Panc1 (cell line): ENCODE data around the gene COA8.

ENCODE experiments used
- POLR2AphosphoS5 ChIP-seq: IDR thresholded peaks from 2 replicates; pipeline ENCODE4 v1.6.1; 2012; ENCODE audit warnings: mild to moderate bottlenecking, low read depth, low read length, moderate library complexity
- TF ChIP-seq, protein P1 (sequence below): fragments of 450-650 bp; IDR thresholded peaks from 2 replicates; pipeline ENCODE4 v1.5.1; 2017; ENCODE audit warnings: mild to moderate bottlenecking
- TF ChIP-seq, protein P2 (sequence below), 2 experiments: IDR thresholded peaks; 2 replicates each; pipeline ENCODE4 v1.6.1; 2011 to 2012; ENCODE audit warnings: low read depth in 2 of 2, control low read depth in 1 of 2, low read length in 1 of 2, mild to moderate bottlenecking in 1 of 2, moderate library complexity in 1 of 2; ENCODE audit not compliant: insufficient read depth in 1 of 2

- TF ChIP-seq, protein P1, sequence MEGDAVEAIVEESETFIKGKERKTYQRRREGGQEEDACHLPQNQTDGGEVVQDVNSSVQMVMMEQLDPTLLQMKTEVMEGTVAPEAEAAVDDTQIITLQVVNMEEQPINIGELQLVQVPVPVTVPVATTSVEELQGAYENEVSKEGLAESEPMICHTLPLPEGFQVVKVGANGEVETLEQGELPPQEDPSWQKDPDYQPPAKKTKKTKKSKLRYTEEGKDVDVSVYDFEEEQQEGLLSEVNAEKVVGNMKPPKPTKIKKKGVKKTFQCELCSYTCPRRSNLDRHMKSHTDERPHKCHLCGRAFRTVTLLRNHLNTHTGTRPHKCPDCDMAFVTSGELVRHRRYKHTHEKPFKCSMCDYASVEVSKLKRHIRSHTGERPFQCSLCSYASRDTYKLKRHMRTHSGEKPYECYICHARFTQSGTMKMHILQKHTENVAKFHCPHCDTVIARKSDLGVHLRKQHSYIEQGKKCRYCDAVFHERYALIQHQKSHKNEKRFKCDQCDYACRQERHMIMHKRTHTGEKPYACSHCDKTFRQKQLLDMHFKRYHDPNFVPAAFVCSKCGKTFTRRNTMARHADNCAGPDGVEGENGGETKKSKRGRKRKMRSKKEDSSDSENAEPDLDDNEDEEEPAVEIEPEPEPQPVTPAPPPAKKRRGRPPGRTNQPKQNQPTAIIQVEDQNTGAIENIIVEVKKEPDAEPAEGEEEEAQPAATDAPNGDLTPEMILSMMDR: no peak
- no peak for TF ChIP-seq POLR2AphosphoS5
- TF ChIP-seq, protein P2, sequence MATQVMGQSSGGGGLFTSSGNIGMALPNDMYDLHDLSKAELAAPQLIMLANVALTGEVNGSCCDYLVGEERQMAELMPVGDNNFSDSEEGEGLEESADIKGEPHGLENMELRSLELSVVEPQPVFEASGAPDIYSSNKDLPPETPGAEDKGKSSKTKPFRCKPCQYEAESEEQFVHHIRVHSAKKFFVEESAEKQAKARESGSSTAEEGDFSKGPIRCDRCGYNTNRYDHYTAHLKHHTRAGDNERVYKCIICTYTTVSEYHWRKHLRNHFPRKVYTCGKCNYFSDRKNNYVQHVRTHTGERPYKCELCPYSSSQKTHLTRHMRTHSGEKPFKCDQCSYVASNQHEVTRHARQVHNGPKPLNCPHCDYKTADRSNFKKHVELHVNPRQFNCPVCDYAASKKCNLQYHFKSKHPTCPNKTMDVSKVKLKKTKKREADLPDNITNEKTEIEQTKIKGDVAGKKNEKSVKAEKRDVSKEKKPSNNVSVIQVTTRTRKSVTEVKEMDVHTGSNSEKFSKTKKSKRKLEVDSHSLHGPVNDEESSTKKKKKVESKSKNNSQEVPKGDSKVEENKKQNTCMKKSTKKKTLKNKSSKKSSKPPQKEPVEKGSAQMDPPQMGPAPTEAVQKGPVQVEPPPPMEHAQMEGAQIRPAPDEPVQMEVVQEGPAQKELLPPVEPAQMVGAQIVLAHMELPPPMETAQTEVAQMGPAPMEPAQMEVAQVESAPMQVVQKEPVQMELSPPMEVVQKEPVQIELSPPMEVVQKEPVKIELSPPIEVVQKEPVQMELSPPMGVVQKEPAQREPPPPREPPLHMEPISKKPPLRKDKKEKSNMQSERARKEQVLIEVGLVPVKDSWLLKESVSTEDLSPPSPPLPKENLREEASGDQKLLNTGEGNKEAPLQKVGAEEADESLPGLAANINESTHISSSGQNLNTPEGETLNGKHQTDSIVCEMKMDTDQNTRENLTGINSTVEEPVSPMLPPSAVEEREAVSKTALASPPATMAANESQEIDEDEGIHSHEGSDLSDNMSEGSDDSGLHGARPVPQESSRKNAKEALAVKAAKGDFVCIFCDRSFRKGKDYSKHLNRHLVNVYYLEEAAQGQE (IDR thresholded peaks at IDR 0.05; ENCODE audit: insufficient read depth in 1 of 2, low read depth in 2 of 2, low read length in 1 of 2): no peak
Observed at GRCh38 chr14:103597623-103598377, 35.0 kb downstream of the COA8 start.
